ENCODE data around the gene FBRSL1. TPM values are rescaled to one million over a fixed set of nuclear protein-coding genes. Genes with fewer than 3 reads are reported as not detected.

Gene FBRSL1
- total and polyA plus RNA-seq, 2 donors (not counting 1 experiment from before 2014, with no cell fraction given): 62.6 to 112 TPM

DNA sequence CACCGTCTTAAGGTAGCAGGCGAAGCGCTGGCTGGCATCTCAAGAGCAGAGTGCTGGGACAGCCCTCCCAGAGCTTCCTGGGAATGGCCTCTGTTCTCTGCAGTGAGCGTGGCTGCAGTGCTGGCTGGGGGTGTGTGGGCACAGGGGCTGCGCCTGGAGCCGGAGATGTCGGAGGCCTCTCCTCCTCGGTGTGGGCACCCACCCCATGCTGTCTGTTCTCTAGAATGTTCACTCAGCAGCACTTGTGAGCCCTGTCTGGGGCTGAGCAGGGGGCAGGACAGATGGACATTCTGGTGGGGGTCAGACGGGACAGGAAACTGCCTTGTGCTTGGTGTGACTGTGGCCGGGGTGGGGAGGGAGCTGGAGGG is 15.9 kb downstream of the FBRSL1 start:
- no peak overlapping the region for H3K27ac Mint-ChIP-seq
- H3K4me1 ChIP-seq (ENCODE audit: control insufficient read depth in 2 of 2, insufficient read depth in 2 of 2, low read length in 2 of 2): peaks cover 43 to 53% of the 10 kb centered on the region in 2 donors
- POLR2A ChIA-PET: no interaction called here

More for the DNA sequence above, 15.9 kb downstream of the FBRSL1 start:
- Histone ChIP-seq H3K4me3 (ENCODE audit: control extremely low read depth in 1 of 5, extremely low read depth in 1 of 5, insufficient read depth in 1 of 5, low read depth in 2 of 5, low read length in 4 of 5) (no peak overlapping the region), H4K20me1 (ENCODE audit: control insufficient read depth, insufficient read depth, low read length, poor library complexity, severe bottlenecking) (peaks cover 99% of the 10 kb centered on the region), H3K27ac (ENCODE audit: low read length in 2 of 2) (no peak overlapping the region), H3K9ac (ENCODE audit: low read length) (no peak overlapping the region), H3K9me3 (ENCODE audit: control extremely low read depth in 1 of 3, control insufficient read depth in 2 of 3, insufficient read depth in 1 of 3, low read length in 2 of 3) (peaks cover 0 to 3% (median 0%) of the 10 kb centered on the region in 3 donors), H3K27me3 (replicated peaks in 1 of 4; ENCODE audit: control extremely low read depth in 1 of 4, control insufficient read depth in 3 of 4, insufficient read depth in 4 of 4, low read length in 3 of 4) (peaks cover 0 to 8% (median 0%) of the 10 kb centered on the region in 4 experiments), H3K4me2 (replicated peaks; ENCODE audit: low read depth, low read length, poor library complexity, severe bottlenecking) (peak overlapping the region; percentile 70), H3K36me3 (replicated peaks in 1 of 2; ENCODE audit: control extremely low read depth in 1 of 2, control insufficient read depth in 1 of 2, extremely low read depth in 1 of 2, insufficient read depth in 2 of 2, low read length in 1 of 2) (peaks cover 0 to 15% of the 10 kb centered on the region in 2 experiments), H2AFZ (ENCODE audit: insufficient read depth, low read depth, low read length, poor library complexity, severe bottlenecking) (no peak overlapping the region), H3K79me2 (ENCODE audit: control insufficient read depth, insufficient read depth, low read length) (peaks cover 94% of the 10 kb centered on the region)
- Mint-ChIP-seq H3K4me3 (no peak overlapping the region), H3K4me1 (peaks cover 47% of the 10 kb centered on the region), H3K27me3 (no peaks in the 10 kb centered on the region), H3K9me3 (ENCODE audit: insufficient read depth) (no peaks in the 10 kb centered on the region)
- 81% methylated on average over 10 of the region's 10 CpGs for WGBS (ENCODE audit: insufficient coverage)
- TF ChIP-seq, protein P1, sequence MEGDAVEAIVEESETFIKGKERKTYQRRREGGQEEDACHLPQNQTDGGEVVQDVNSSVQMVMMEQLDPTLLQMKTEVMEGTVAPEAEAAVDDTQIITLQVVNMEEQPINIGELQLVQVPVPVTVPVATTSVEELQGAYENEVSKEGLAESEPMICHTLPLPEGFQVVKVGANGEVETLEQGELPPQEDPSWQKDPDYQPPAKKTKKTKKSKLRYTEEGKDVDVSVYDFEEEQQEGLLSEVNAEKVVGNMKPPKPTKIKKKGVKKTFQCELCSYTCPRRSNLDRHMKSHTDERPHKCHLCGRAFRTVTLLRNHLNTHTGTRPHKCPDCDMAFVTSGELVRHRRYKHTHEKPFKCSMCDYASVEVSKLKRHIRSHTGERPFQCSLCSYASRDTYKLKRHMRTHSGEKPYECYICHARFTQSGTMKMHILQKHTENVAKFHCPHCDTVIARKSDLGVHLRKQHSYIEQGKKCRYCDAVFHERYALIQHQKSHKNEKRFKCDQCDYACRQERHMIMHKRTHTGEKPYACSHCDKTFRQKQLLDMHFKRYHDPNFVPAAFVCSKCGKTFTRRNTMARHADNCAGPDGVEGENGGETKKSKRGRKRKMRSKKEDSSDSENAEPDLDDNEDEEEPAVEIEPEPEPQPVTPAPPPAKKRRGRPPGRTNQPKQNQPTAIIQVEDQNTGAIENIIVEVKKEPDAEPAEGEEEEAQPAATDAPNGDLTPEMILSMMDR (IDR thresholded peaks at IDR 0.05): no peak
- no peak for TF ChIP-seq EZH2 (IDR thresholded peaks at IDR 0.05; ENCODE audit: borderline replicate concordance, insufficient read depth, low read depth, low read length, poor library complexity, severe bottlenecking)
- intact Hi-C loops (cut with micrococcal nuclease): loop anchor here (2.0 kb wide), 1 partner anchor 15 kb away; the partner anchor contains the start of gene FBRSL1
- no peak for ATAC-seq (ENCODE audit: low read depth)
- CTCF ChIA-PET: interaction anchor here (2.2 to 3.2 kb wide), 2 partner anchors 17 to 91 kb away, joined by 7 to 15 read pairs; no protein-coding TSS in a partner anchor
- no peak for DNase-seq
